Panc1 (cell line): ENCODE data around the gene DENND10. TPM values are rescaled to one million over a fixed set of nuclear protein-coding genes. Genes with fewer than 3 reads are reported as not detected.
A peak's percentile ranks its signal among the peaks of the same experiment; 100 is the strongest.

Experiments used
- ATAC-seq: fragments of 200-7000 bp; cut with Tn5 transposase; 2 replicates; pipeline ENCODE4 v1.9.1; 2020; ENCODE audit warnings: mild to moderate bottlenecking, moderate library complexity
- BruUV-seq: library from RNA; stranded (reverse); fragments of 400-500 nt; replicated peaks from 2 replicates; lab custom pipeline; 2021; lab: Mats Ljungman, UMichigan
- CTCF ChIA-PET: fragments of 300-600 bp; sonication (Branson Sonifier 250); formaldehyde crosslinking; loops from one replicate; lab custom pipeline; 2022; ENCODE audit warnings: antibody characterized with exemption; lab: Charles Lee
- POLR2A ChIA-PET: fragments of 300-600 bp; sonication (Branson Sonifier 250); formaldehyde crosslinking; loops from one replicate; lab custom pipeline; 2022; ENCODE audit warnings: antibody characterized with exemption; lab: Charles Lee
- DNase-seq: peaks from one replicate; pipeline ENCODE4 v3.0.0-alpha.2; 2010; ENCODE audit warnings: low read depth, low spot score
- H3K27ac ChIP-seq: 2 replicates; pipeline ENCODE4 v1.5.1; 2011; ENCODE audit warnings: mild to moderate bottlenecking, low read length, inconsistent platforms
- H3K27me3 ChIP-seq: fragments of 200-500 bp; sonication (Bioruptor generic); 2 replicates; pipeline ENCODE4 v1.6.0; 2014; ENCODE audit warnings: low read length, inconsistent platforms; ENCODE audit not compliant: control insufficient read depth, insufficient read depth
- H3K36me3 ChIP-seq: fragments of 200-500 bp; sonication (Bioruptor generic); 2 replicates; pipeline ENCODE4 v1.5.1; 2014; ENCODE audit warnings: inconsistent platforms, mild to moderate bottlenecking, low read length, moderate library complexity; ENCODE audit not compliant: control insufficient read depth, insufficient read depth
- H3K4me1 ChIP-seq: 2 replicates; pipeline ENCODE4 v1.5.1; 2011; ENCODE audit warnings: inconsistent platforms, mild to moderate bottlenecking, low read length, moderate library complexity; ENCODE audit not compliant: control insufficient read depth, insufficient read depth
- H3K4me3 ChIP-seq, 2 experiments: 2 replicates each; pipeline ENCODE4 v1.5.1; 2011 to 2012; ENCODE audit warnings: low read depth in 2 of 2, low read length in 2 of 2, mild to moderate bottlenecking in 2 of 2, inconsistent platforms in 1 of 2, moderate library complexity in 1 of 2
- H3K9me3 ChIP-seq: fragments of 200-500 bp; sonication (Bioruptor generic); 2 replicates; pipeline ENCODE4 v1.5.1; 2014; ENCODE audit warnings: low read depth, mild to moderate bottlenecking, inconsistent platforms, low read length, moderate library complexity; ENCODE audit not compliant: control insufficient read depth, insufficient read depth
- CTCF ChIP-seq: fragments of 450-650 bp; IDR thresholded peaks from 2 replicates; pipeline ENCODE4 v1.5.1; 2017; ENCODE audit warnings: mild to moderate bottlenecking
- POLR2AphosphoS5 ChIP-seq: IDR thresholded peaks from 2 replicates; pipeline ENCODE4 v1.6.1; 2012; ENCODE audit warnings: mild to moderate bottlenecking, low read depth, low read length, moderate library complexity
- REST ChIP-seq, 2 experiments: IDR thresholded peaks; 2 replicates each; pipeline ENCODE4 v1.6.1; 2011 to 2012; ENCODE audit warnings: low read depth in 2 of 2, control low read depth in 1 of 2, low read length in 1 of 2, mild to moderate bottlenecking in 1 of 2, moderate library complexity in 1 of 2; ENCODE audit not compliant: insufficient read depth in 1 of 2
- SIN3A ChIP-seq: IDR thresholded peaks from 2 replicates; pipeline ENCODE4 v1.6.1; 2012; ENCODE audit warnings: low read depth, mild to moderate bottlenecking, low read length, moderate library complexity, borderline replicate concordance; ENCODE audit not compliant: insufficient read depth
- TCF7L2 ChIP-seq: IDR thresholded peaks from 2 replicates; pipeline ENCODE4 v1.6.1; 2011; ENCODE audit warnings: mild to moderate bottlenecking, low read depth, low read length, inconsistent platforms
- in situ Hi-C: cut with HindIII; loops from 2 replicates; pipeline ENCODE4 v1.10.0; 2016; ENCODE audit warnings: low sequenced_read_pairs, low pct_unique_long_range_greater_than_20kb
- intact Hi-C: fragments of 100-400 bp; cut with micrococcal nuclease; formaldehyde crosslinking; loops from one replicate; pipeline ENCODE4 v1.10.0; 2022; ENCODE audit not compliant: unreplicated experiment
- total RNA-seq: library from RNA; stranded (reverse); gene quantifications from one replicate; pipeline ENCODE4 v1.2.1, GENCODE V29; 2021; ENCODE audit not compliant: unreplicated experiment

The DENND10 gene
- total RNA-seq, 1 experiment from 2014 or later: 72.8 TPM

GRCh38 chr10:119058010-119058409, 45.9 kb upstream of the DENND10 start:
- POLR2A ChIA-PET: no interaction called here
- BruUV-seq: no TSS peak
- DNase-seq: no peak
- intact Hi-C loops: no loop called here
- Histone ChIP-seq H3K36me3 (peaks cover 74% of the 10 kb centered on the region), H3K27me3 (no peaks in the 10 kb centered on the region), H3K9me3 (no peaks in the 10 kb centered on the region), H3K27ac (no peak overlapping the region), H3K4me3 (no peak overlapping the region), H3K4me1 (no peaks in the 10 kb centered on the region)
- no peak for ATAC-seq
- in situ Hi-C loops: no loop called here
- TF ChIP-seq CTCF (no peak), TCF7L2 (no peak), REST (IDR thresholded peaks at IDR 0.05; ENCODE audit: insufficient read depth in 1 of 2, low read depth in 2 of 2, low read length in 1 of 2) (no peak), SIN3A (no peak), POLR2AphosphoS5 (no peak)
- CTCF ChIA-PET: no interaction called here

- ChIA-PET POLR2A (no interaction called here), CTCF (no interaction called here)
- Histone ChIP-seq H3K27me3 (no peaks in the 10 kb centered on the region), H3K36me3 (peaks cover 84% of the 10 kb centered on the region), H3K4me1 (no peaks in the 10 kb centered on the region), H3K27ac (no peak overlapping the region), H3K4me3 (no peak overlapping the region), H3K9me3 (no peaks in the 10 kb centered on the region)
- no peak for DNase-seq
- in situ Hi-C loops (no loop called here), intact Hi-C loops (no loop called here)
- BruUV-seq: TSS peak; percentile 5
- no peak for TF ChIP-seq CTCF
- no peak for TF ChIP-seq POLR2AphosphoS5
- no peak for TF ChIP-seq TCF7L2
- no peak for TF ChIP-seq REST (IDR thresholded peaks at IDR 0.05; ENCODE audit: insufficient read depth in 1 of 2, low read depth in 2 of 2, low read length in 1 of 2)
- TF ChIP-seq SIN3A: no peak
- no peak for ATAC-seq
These were observed 44.4 kb upstream of the DENND10 start for GRCh38 chr10:119059557-119059956.
